Measurements from ENCODE around the gene MAPK6.

MAPK6 gene

DNA sequence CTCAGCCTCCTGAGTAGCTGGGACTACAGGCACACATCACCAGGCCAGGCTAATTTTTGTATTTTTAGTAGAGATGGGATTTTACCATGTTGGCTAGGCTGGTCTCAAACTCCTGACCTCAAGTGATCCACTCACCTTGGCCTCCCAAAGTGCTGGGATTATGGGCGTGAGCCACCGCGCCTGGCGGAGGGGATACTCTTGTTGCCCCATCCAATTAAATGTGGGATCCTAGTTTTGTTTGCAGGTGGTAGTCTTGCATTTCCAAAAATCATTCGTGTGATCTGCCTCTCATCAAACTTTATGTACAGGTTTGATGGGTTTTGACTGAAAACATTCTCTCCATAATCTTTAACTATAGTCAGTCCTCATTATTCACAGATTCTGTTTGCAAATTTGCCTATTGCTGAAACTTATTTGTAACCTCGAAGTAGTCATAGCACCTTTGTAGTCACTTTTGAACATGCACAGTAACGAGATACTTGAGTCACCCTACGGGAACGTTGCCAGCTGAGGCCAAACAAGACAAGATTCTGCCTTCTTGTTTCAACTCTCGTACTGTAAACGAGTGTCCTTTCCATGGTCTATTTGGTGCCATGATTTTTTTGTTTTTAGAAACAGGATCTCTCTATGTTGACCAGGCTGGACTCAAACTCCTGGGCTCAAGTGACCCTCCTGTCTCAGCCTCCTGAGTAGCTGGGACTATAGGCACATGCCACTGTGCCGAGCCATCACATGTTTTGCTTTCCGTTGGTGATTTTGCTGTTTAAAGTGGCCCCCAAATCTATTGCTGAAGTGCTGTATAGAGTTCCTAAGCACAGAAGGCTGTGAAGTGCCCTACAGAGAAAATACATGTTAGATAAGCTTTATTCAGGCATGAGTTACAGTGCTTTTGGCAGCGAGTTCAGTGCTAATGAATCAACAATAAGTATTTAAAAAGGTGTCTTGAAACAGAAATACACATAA is 8.1 kb upstream of the MAPK6 start:
- peak; percentile 47 to 68 (median 65) for DNase-seq (ENCODE audit: low read depth in 3 of 3)

DNA sequence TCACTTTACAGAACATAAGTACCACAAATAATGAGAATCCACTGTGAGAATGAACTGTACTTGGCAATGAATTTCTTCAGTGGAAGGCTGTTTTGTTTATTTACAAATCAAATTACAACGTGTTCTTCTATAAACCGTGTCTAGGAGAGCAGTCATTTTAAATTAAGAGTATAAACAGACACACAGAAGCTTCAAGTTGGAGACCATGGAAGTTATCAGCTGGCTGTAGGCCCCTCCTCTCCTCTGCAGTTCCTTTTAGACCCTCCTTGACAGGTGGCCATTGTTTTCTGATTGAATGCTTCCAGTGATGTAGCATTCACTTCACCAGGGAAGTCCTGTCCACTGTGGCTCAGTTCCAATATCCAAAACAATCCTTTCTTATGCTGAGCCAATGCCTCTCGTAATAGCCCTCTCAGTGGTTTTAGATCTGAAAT is 7.3 kb upstream of the MAPK6 start:
- DNase-seq (ENCODE audit: low read depth in 3 of 3), result no peak

DNA sequence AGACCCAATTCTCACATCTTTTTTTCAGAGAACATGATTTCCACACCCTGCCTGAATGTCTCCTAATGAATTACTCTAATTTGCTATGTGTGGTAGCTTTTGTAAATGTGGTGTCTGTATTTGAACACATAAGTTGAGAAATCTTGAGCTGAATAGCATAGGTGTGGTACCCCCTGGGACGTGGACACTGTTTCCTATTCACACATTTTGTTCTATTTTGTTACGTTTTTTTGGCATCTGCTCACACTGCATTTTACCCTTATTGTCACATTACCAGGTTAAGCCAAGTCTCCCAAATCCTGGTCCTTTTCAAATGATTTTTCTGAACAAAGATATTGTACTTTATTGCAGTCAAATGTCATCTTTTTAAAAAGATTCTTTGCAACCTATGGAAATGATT is 6.8 kb upstream of the MAPK6 start:
- no peak for DNase-seq (ENCODE audit: low read depth in 3 of 3)

DNA sequence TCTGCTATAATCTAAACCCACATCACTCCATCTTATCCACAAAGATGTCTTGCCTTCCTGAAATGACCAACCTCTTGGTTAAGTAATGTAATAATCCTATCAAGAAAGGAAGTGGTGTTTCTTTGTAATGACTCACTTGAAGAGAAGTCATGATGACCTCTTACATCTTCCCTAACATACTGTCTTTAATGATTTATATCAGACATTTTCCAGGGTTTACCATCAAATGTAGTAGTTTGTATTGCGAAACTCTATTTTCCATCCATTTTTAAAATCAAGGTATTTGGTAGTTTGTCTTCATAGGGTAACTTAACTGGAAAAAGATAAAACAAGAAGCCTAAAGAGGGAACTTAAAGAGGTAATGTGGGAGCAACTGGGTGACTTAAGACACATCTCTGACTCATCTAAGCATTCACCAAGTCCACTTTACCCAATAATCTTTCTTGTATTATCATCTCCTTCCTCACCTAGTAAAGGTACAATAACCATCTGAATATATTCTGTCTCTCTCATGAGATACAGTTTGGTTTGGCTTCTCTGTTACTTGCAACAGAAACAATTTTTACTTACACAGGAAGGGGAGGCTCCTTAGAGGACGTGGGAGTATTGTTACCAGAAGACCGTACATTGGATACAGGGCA is 5.7 kb upstream of the MAPK6 start:
- no peak for DNase-seq (ENCODE audit: low read depth in 3 of 3)

DNA sequence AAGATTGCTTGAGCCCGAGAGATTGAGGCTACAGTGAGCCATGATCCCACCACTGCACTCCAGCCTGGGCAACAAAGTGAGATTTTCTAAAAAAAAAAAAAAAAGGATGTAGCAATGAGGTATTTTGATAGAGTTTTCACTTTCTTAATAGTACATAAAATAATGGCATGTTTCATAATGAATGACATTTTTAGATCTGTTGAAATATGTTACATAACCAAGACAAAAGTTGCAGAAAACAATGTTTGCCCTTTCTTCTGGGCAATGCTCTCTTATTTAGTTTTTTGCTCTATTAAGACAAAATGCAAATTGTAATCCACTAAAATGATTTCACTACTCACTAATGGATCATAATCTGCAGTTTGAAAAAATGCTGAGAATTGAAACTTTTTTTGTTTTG is 4.4 kb upstream of the MAPK6 start:
- DNase-seq (ENCODE audit: low read depth in 3 of 3), result no peak

DNA sequence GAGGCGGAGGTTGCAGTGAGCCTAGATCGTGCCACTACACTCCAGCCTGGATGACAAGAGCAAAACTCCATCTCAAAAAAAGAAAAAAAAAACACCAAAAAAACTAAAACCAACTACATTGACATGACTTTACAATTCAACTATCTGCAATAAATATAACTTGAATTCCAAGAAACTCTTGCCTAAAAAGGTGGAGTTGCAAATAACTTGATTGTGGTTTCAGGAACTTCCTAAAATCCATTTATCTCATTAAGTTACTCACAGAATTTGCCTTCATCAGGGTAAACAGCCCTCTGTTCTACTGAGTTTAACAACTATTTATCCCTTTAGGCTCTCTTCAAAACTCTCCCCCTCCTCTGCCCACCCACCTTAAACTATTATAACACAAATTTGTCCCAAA is 2.7 kb upstream of the MAPK6 start:
- no peak for DNase-seq (ENCODE audit: low read depth in 3 of 3)

DNA sequence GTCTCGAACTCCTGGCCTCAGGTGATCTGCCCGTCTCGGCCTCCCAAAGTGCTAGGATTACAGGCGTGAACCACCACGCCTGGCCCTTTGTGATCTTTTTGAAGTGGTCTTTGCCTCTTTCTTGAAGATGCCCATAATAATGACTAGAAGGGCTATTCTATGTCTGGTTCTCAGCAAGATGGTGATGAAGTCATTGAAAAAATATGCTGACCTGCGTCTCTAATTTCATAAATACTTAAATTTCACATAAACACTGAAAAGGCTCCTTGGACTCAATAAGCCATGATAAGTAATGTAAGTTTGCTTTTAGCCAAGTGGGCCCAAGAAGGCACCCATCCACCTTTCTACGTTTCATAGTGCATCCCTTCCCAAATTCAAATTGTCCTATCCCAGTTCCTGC is 775 bp upstream of the MAPK6 start:
- no peak for DNase-seq (ENCODE audit: low read depth in 3 of 3)

DNA sequence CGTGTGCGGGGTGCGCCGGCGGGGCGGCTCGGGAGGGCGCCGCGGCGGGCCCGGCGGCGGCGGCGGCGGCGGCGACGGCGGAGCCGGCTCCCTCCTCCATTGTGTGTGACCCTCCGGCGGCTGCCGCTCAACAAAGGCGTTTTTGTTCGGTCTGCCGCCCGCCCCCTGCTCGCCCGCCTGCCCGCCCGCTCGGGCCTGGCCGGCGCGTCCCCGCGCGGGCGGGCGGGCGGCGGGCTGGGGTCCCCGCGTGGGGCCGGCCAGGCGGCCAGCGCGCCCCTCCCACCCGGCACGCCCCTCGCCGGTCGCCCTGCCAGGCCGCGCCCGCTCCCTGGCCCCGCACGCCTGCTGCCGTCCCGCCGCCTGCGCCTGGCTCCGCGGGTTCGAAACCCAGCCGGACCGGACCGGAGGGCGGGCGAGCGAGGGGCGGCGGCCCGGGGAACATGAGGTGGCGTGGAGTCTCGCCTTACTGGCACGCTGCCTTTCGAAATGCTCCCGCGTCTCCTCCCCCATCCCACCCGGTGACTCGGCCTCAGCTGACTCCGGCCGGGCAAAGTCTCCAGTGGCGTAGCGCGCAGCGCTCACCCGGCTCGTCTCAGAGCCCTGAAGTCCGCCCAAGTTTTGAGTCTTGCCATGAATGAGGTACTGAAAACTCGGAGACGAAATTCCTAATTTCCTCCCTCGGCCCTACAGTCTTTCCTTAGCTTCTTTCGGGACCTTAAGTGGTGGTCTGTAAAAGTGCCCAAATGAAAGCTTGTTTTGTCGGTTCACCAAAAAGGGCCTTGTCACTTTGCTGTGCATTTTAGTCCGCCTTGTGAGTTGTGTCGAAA is 588 bp downstream of the MAPK6 start:
- DNase-seq (ENCODE audit: low read depth in 3 of 3), result peak; percentile 43 to 50 (median 49)

DNA sequence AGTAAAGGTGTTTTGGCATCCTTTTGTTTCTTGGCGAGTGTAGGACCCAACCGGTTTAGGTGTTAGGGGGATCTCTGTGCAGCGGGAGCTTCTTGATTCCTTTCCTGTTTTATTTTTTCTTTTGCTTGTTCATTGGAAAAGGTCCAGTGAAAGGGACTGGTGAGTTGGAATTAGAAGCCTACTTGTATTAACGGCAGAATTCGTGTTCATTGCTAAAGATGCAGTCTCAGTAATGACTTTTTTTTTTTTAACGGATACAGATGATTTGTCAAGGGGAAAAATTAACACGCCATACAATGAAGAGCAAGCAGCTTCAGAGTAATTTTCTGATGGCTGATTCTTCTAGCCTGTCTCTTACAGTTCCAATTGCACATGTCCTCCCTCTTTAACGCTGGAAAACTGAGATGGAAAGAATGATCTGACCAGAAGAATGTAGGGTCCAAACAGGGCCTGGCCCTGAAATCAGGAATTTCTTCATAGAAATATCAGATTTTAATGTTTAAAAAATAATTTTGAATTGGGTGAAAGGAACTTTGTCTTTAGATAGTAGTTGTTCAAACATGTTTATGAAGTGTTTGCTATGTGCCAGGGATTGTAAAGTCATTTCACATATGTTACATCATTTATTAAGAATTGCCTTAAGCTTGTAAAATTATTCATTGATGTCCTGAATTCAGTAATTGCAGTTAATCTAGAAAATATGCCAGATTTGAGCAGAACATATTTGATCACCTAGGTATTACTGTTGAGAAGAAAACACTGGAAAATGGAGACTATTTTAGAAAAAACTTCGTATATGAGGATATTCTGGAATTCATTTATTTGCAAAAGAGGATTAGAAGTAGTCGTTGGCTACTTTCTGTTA is 1.4 kb downstream of the MAPK6 start:
- DNase-seq (ENCODE audit: low read depth in 3 of 3), result no peak

DNA sequence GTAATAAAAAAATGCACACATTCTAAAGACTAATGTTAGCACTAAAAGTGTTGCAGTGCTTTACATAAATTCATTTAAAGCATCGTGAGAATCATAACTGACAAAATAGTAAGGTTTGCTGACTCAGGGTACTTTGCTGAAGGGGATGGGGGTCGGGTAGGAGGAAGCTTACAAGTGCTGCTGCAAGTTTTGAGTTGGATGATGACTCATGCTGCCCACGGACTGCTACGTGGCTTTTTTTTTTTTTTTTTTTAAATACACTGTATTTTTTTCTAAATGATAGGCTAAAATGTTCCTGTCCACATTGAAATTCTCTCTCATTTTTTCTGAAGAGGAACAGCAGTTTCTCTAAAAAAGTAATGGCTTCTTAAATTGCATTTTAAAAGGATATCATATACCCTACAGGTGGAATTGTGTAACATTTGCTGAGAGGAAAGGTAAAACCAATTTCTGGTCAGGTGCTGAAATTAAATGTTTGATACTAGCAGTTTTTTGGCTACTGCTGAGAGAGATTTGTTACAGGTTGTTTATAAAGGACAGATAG is 2.2 kb downstream of the MAPK6 start:
- peak; percentile 30 to 62 (median 48) for DNase-seq (ENCODE audit: low read depth in 3 of 3)

DNA sequence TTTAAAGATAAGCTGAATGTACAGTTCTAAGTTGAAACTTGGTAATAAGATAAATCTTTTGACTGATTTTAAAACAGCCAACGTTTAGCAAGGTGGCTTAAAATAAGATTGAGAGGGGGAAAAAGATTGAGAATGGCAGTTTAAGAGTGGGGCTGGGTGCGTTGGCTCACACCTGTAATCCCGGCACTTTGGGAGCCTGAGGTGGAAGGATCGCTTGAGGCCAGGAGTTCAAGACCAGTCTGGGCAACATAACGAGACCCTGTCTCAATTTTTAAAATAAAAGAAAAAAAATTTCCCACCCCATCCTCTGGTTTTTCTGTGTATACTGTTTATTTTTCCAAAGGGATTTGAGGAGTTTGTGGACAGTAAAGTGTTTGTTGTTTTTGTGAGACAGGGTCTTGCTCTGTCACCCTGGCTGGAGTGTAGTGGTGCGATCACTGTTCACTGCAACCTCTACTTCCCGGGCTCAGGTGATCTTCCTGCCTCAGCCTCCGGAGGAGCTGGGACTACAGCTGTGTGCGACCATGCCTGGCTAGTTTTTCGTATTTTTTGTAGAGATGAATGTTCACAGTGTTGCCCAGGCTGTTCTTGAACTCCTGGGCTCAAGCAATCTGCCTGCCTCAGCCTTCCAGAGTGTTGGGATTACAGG is 3.0 kb downstream of the MAPK6 start:
- DNase-seq (ENCODE audit: low read depth in 3 of 3), result no peak

DNA sequence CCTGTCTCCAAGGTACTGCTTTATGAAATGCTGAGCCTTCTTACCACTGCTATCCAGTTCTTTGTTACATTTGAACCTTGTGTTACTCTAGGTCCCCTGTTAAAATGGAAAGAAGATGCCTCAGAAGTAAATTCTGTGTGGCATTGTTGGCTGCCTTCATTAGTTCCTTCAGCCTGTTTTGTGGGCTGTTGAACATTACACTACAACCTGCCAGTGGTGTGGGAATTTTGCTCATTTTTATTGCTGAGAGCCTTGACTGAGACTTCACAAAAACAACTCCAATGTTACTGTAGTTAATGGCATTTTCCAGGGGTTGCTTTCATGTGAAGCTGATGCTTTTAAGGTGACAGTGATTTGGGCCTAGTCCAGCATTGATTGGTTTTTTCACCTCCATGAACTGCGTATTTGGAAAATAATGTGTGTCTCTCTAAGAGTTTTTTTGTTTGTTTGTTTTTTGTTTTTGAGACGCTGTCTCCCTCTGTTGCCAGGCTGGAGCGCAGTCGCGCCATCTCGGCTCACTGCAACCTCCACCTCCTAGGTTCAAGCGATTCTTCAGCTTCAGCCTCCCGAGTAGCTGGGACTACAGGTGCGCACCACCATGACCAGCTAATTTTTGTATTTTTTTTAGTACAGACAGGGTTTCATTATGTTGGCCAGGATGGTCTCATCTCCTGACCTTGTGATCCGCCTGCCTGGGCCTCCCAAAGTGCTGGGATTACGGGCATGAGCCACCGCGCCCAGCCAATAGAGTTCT is 4.3 kb downstream of the MAPK6 start:
- no peak for DNase-seq (ENCODE audit: low read depth in 3 of 3)

DNA sequence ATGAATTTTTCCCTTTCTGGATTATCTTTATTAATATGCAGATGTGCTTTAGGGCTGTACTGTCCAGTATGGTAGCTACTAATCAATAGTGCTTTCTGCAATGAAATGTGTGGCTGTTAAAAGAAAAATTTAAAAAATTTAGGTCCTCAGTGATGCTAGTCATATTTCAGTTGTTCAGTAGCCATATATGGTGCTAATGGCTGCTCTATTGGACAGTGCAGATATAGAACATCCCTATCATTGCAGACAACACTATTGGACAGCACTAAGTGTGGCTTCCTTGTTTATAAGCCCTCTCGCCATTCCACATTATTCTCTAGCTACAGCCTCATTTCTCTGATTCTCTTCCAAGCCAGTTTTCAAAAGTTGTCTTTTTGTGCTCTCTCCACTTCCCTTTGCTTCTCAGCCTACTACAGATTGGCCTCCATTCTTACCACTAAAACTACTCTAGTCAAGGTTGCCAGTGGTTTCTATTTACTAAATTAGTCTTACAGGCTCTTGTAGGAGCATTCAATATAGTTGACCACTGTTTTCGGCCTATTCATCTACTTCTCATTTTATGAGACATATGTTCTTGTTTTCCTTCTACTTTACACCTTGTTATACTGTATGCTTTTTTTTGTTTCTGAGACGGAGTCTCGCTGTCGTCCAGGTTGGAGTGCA is 9.5 kb downstream of the MAPK6 start:
- no peak for DNase-seq (ENCODE audit: low read depth in 3 of 3)

DNA sequence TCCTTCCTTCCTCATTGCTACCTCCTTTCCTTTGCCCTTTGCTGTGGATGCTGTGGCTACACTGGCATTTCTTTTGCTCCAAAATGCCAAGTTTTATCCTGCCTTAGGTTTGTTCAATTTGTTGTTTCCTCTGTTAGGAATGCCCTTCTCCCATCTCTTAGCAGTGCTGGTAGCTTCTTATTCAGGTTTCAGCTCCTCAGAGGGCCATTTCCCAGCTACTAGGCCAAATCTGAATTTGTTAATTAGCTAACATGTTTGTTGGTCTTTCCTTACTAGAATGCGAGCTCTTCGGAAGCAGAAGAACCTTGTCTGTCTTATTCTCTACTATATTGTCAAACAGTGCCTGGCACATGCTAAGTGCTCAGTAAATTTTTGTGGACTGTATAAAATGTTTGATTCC is 11.0 kb downstream of the MAPK6 start:
- DNase-seq (ENCODE audit: low read depth in 3 of 3), result no peak

DNA sequence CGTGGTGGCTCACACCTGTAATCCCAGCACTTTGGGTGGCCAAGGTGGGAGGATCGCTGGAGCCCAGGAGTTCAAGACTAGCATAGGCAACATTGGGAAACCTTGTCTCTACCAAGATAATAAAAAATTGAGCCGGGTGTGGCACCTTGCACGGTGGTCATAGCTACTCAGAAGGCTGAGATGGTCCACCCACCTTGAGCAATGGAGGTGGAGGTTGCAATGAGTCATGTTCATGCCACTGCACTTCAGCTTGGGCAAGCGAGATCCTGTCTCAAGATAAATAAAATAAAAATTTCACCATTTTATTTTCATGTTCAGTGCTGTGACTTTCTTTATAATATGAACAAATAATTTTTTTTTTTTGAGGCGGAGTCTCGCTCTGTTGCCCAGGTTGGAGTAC is 12.5 kb downstream of the MAPK6 start:
- no peak for DNase-seq (ENCODE audit: low read depth in 3 of 3)

DNA sequence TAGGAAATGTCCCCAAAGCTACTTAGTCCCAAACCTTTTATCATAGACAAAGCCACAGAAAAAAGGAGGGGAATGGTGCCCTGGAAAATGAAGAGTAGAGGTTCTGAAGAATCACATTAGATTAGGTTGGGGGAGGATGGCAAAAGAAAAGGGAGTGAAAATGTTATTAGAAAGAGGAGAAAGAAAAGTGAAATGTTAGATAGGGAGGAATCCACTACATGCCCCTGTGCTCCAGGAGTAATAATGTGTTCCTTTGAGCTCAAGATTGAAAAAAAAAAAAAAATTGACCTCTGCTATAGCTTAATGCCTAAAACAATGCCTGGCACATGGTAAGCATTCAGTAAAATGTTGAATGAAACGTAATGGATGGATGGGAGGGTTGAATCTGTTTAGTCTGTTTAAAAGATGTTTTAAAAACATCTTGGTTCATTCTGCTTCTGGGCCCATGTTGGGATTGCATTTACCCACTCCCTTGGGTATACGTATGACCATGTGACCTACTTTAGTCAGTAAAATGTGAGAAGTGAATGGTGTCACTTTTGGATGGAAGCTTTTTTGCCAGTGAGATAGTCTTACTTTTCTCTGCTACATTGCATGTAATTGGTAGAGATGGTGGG is 19.0 kb downstream of the MAPK6 start:
- no peak for DNase-seq (ENCODE audit: low read depth in 3 of 3)

DNA sequence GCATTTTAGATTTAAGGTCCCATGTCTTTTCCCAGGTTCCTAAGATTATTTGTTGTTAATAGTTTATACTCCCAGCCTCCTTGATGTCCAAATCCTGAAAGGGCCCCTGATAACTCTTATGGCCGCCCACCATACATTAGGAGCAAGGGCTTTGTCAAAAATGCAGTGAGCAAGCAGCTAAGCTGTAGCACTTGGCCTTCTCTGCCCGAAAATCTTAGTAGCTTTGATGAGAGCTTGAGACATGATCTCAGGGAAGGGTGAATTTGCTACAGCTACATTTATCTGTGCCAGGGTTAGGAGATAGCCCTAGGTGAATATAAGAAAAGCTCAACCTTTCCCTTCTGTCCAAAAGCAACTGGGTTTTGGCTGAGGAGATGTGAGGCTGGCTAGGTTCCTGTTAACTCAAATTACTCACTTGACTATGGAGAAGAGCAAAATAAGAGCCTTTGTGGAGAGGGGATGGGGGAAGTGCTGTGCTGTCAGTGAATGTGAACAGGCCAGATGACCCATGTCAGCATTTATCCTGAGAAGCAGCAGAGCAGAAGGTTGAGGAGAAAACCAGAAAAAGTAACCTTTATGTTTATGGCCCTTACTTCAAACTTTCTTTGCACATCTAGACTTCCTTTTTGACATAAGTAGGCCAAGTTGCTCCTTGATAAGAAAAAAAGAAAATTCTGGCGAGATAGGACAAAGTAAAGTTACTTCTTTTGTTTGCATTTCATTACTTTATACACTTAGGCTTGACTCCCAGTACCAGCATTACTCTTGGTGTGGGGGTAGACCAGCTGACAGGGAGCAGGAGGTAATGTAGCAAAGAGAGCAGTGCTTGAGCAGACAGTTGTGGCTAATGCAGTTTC is 21.1 kb downstream of the MAPK6 start:
- no peak for DNase-seq (ENCODE audit: low read depth in 3 of 3)

Measured in stimulated activated CD4-positive, alpha-beta T cell treated with anti-CD3 and anti-CD28 coated beads, TNF-alpha, amount 100 ng/mL, for 48 hours (primary cell).